ENCODE data around the gene RAB1B.

The RAB1B gene

GRCh38 chr11:66285250-66285947 lies 17.0 kb downstream of the RAB1B start:
- DNase-seq: no peak

- DNase-seq: no peak
Measured at GRCh38 chr11:66286699-66287098, 18.3 kb downstream of the RAB1B start.

GRCh38 chr11:66287211-66287888 lies 18.9 kb downstream of the RAB1B start:
- DNase-seq: no peak

GRCh38 chr11:66287889-66288670 lies 19.6 kb downstream of the RAB1B start:
- DNase-seq: no peak

GRCh38 chr11:66288671-66289547 lies 20.5 kb downstream of the RAB1B start, which contains the start of gene YIF1A:
Gene YIF1A (minus strand): TSS chr11:66289143. CDS start chr11:66288985, 158 bp downstream.
- DNase-seq: peak; percentile 99

- DNase-seq: no peak
Measured at GRCh38 chr11:66289548-66290329, 21.3 kb downstream of the RAB1B start.

- DNase-seq: no peak
Measured at GRCh38 chr11:66290330-66290621, 21.8 kb downstream of the RAB1B start.

GRCh38 chr11:66291303-66291705 lies 22.9 kb downstream of the RAB1B start:
- DNase-seq: no peak

GRCh38 chr11:66291706-66292542 lies 23.5 kb downstream of the RAB1B start, which contains the start of gene TMEM151A:
Gene TMEM151A (plus strand): TSS chr11:66291894. CDS start chr11:66292014, 120 bp downstream.
- DNase-seq: no peak

GRCh38 chr11:66292543-66293332 lies 24.3 kb downstream of the RAB1B start:
- no peak for DNase-seq

- DNase-seq: no peak
Measured at GRCh38 chr11:66293352-66293751, 24.9 kb downstream of the RAB1B start.

- no peak for DNase-seq
Measured at GRCh38 chr11:66293777-66294625, 25.6 kb downstream of the RAB1B start.

GRCh38 chr11:66294626-66295620 lies 26.5 kb downstream of the RAB1B start:
- no peak for DNase-seq

GRCh38 chr11:66297610-66298009 lies 29.2 kb downstream of the RAB1B start:
- DNase-seq: no peak

GRCh38 chr11:66299186-66299585 lies 30.7 kb downstream of the RAB1B start:
- DNase-seq: no peak

- no peak for DNase-seq
Measured at GRCh38 chr11:66302656-66303055, 34.2 kb downstream of the RAB1B start.

- no peak for DNase-seq
Measured at GRCh38 chr11:66309475-66309874, 41.0 kb downstream of the RAB1B start.

GRCh38 chr11:66310324-66310723 lies 41.9 kb downstream of the RAB1B start:
- no peak for DNase-seq

Data from NK-92 treated with Interleukin-12 subunit alpha and Interleukin-12 subunit beta, amount 100 ng/mL, for 24 hours (cell line).